Smooth muscle cell (in vitro differentiated cells): ENCODE data around the gene AP5B1. TPM values are rescaled to one million over a fixed set of nuclear protein-coding genes. Genes with fewer than 3 reads are reported as not detected.

Experiments used
- DNase-seq: peaks from one replicate; lab custom pipeline; 2025; ENCODE audit not compliant: unreplicated experiment; lab: John Stamatoyannopoulos, UW
- H2AFZ ChIP-seq: fragments of 200-600 bp; sonication (generic); 2 replicates; pipeline ENCODE4 v1.6.0; 2016; ENCODE audit warnings: antibody characterized with exemption, low read depth, mild to moderate bottlenecking
- H3F3A ChIP-seq: fragments of 200-600 bp; sonication (generic); 2 replicates; pipeline ENCODE4 v1.6.0; 2017; ENCODE audit warnings: antibody characterized with exemption, low read depth
- H3K27ac ChIP-seq: fragments of 200-600 bp; sonication (generic); 2 replicates; pipeline ENCODE4 v1.5.1; 2016; ENCODE audit warnings: low read depth, mild to moderate bottlenecking
- H3K27me3 ChIP-seq: fragments of 200-600 bp; sonication (generic); 2 replicates; pipeline ENCODE4 v1.6.1; 2016; ENCODE audit warnings: low read depth, mild to moderate bottlenecking
- H3K36me3 ChIP-seq: fragments of 200-600 bp; sonication (generic); 2 replicates; pipeline ENCODE4 v1.5.1; 2016; ENCODE audit warnings: low read depth
- H3K4me1 ChIP-seq: fragments of 200-600 bp; sonication (generic); 2 replicates; pipeline ENCODE4 v1.5.1; 2016; ENCODE audit warnings: low read depth
- H3K4me2 ChIP-seq: fragments of 200-600 bp; sonication (generic); 2 replicates; pipeline ENCODE4 v1.6.0; 2016; ENCODE audit warnings: mild to moderate bottlenecking
- H3K4me3 ChIP-seq: fragments of 200-600 bp; sonication (generic); 2 replicates; pipeline ENCODE4 v1.5.1; 2016; ENCODE audit warnings: mild to moderate bottlenecking
- H3K79me2 ChIP-seq: fragments of 200-600 bp; sonication (generic); 2 replicates; pipeline ENCODE4 v1.6.0; 2016; ENCODE audit warnings: low read depth, mild to moderate bottlenecking
- H3K9ac ChIP-seq: fragments of 200-600 bp; sonication (generic); 2 replicates; pipeline ENCODE4 v1.6.0; 2016; ENCODE audit warnings: low read depth
- H3K9me3 ChIP-seq: fragments of 200-600 bp; sonication (generic); replicated peaks from 2 replicates; pipeline ENCODE4 v1.5.1; 2016; ENCODE audit warnings: low read depth
- H4K20me1 ChIP-seq: fragments of 200-600 bp; sonication (generic); 2 replicates; pipeline ENCODE4 v1.6.0; 2016; ENCODE audit warnings: low read depth
- CTCF ChIP-seq: fragments of 200-600 bp; sonication (generic); IDR thresholded peaks from 2 replicates; pipeline ENCODE4 v1.5.1; 2017; ENCODE audit warnings: borderline replicate concordance, mild to moderate bottlenecking, antibody characterized with exemption; ENCODE audit not compliant: insufficient read depth, poor library complexity, severe bottlenecking
- WGBS: methylation state at CpG from one replicate; pipeline ENCODE4 v1.1.7; 2016; ENCODE audit warnings: low lambda C conversion rate; 5-methylcytosine and 5-hydroxymethylcytosine counted together
- polyA plus RNA-seq: library from polyadenylated mRNA; unstranded; fragments of >200 nt; fragmentation: Nextera tagmentation; extraction: Ambion mirVana; gene quantifications from 2 replicates; pipeline ENCODE4 v1.2.1, GENCODE V29; 2016
- total RNA-seq: library from RNA; depleted of rRNA; stranded (reverse); fragments of >200 nt; gene quantifications from 2 replicates; pipeline ENCODE4 v1.2.3, GENCODE V29; 2014

Gene AP5B1
- total and polyA plus RNA-seq, 2 experiments from 2014 or later, result 6.2 to 7.7 TPM

- no peaks in the 10 kb centered on the region for H3K9me3 ChIP-seq
- no peaks in the 10 kb centered on the region for H3K36me3 ChIP-seq
- 78% methylated on average over 5 of the region's 5 CpGs for WGBS
- H4K20me1 ChIP-seq, result no peaks in the 10 kb centered on the region
- no peak overlapping the region for H2AFZ ChIP-seq
- H3K4me3 ChIP-seq, result no peak overlapping the region
- no peak for TF ChIP-seq CTCF
- H3K4me1 ChIP-seq, result no peaks in the 10 kb centered on the region
- H3K4me2 ChIP-seq, result no peak overlapping the region
- no peaks in the 10 kb centered on the region for H3K27me3 ChIP-seq
- no peak for DNase-seq
- no peaks in the 10 kb centered on the region for H3F3A ChIP-seq
- H3K9ac ChIP-seq, result no peak overlapping the region
- H3K79me2 ChIP-seq, result no peaks in the 10 kb centered on the region
- H3K27ac ChIP-seq, result no peak overlapping the region
Observed at GRCh38 chr11:65730461-65730860, 50.3 kb downstream of the AP5B1 start.

- DNase-seq, result no peak
- TF ChIP-seq CTCF, result no peak
- H2AFZ ChIP-seq, result no peak overlapping the region
- no peak overlapping the region for H3K4me3 ChIP-seq
- no peaks in the 10 kb centered on the region for H3K27me3 ChIP-seq
- no peaks in the 10 kb centered on the region for H3K9me3 ChIP-seq
- WGBS, result 95% methylated on average over 13 of the region's 15 CpGs
- H3K4me2 ChIP-seq, result no peak overlapping the region
- H3F3A ChIP-seq, result no peaks in the 10 kb centered on the region
- no peaks in the 10 kb centered on the region for H3K36me3 ChIP-seq
- no peaks in the 10 kb centered on the region for H3K4me1 ChIP-seq
- no peaks in the 10 kb centered on the region for H4K20me1 ChIP-seq
- H3K9ac ChIP-seq, result no peak overlapping the region
- H3K79me2 ChIP-seq, result no peaks in the 10 kb centered on the region
- H3K27ac ChIP-seq, result no peak overlapping the region
Observed at GRCh38 chr11:65727865-65728264, 52.9 kb downstream of the AP5B1 start.

GRCh38 chr11:65726660-65727059 is 54.1 kb downstream of the AP5B1 start:
- Histone ChIP-seq H3K4me3 (no peak overlapping the region), H3F3A (no peaks in the 10 kb centered on the region), H3K27ac (no peak overlapping the region), H3K4me2 (no peak overlapping the region), H3K9me3 (no peaks in the 10 kb centered on the region), H3K36me3 (no peaks in the 10 kb centered on the region), H3K27me3 (no peaks in the 10 kb centered on the region), H3K79me2 (no peaks in the 10 kb centered on the region), H2AFZ (no peak overlapping the region), H3K4me1 (no peaks in the 10 kb centered on the region), H4K20me1 (no peaks in the 10 kb centered on the region), H3K9ac (no peak overlapping the region)
- DNase-seq, result no peak
- TF ChIP-seq CTCF, result no peak
- WGBS, result 71% methylated on average over 6 of the region's 6 CpGs

Other genes starting within 250 kb of the AP5B1 start
- gene LTBP3, start 222.6 kb downstream of the AP5B1 start, total RNA-seq, result 33.6 TPM in 2 replicates
- gene LTBP3, start 222.6 kb downstream of the AP5B1 start, polyA plus RNA-seq, result 46.4 and 53.9 TPM in 2 replicates
- 45.9 and 55.5 TPM in 2 replicates for gene ZNRD2, start 210.5 kb downstream of the AP5B1 start, total RNA-seq
- 105 and 108 TPM in 2 replicates for gene ZNRD2, start 210.5 kb downstream of the AP5B1 start, polyA plus RNA-seq
- gene FAM89B, start 208.4 kb downstream of the AP5B1 start, total RNA-seq, result 51.4 and 63.9 TPM in 2 replicates
- gene FAM89B, start 208.4 kb downstream of the AP5B1 start, polyA plus RNA-seq, result 174 TPM in 2 replicates
- gene EHBP1L1, start 204.9 kb downstream of the AP5B1 start, total RNA-seq, result 5.1 and 14.0 TPM in 2 replicates
- gene EHBP1L1, start 204.9 kb downstream of the AP5B1 start, polyA plus RNA-seq, result 28.4 and 29.5 TPM in 2 replicates
- 1.7 TPM in 1 of 2 replicates, not detected in the other for gene KCNK7, start 185.2 kb downstream of the AP5B1 start, total RNA-seq
- not detected in 2 replicates for gene KCNK7, start 185.2 kb downstream of the AP5B1 start, polyA plus RNA-seq
- gene MAP3K11, start 166.8 kb downstream of the AP5B1 start, total RNA-seq, result 14.9 and 15.0 TPM in 2 replicates
- 17.3 and 29.7 TPM in 2 replicates for gene MAP3K11, start 166.8 kb downstream of the AP5B1 start, polyA plus RNA-seq
- 12.0 and 17.5 TPM in 2 replicates for gene PCNX3, start 165.2 kb downstream of the AP5B1 start, total RNA-seq
- gene PCNX3, start 165.2 kb downstream of the AP5B1 start, polyA plus RNA-seq, result 18.3 and 20.7 TPM in 2 replicates
- gene SIPA1, start 142.9 kb downstream of the AP5B1 start, total RNA-seq, result 9.8 and 15.9 TPM in 2 replicates
- gene SIPA1, start 142.9 kb downstream of the AP5B1 start, polyA plus RNA-seq, result 63.8 and 67.6 TPM in 2 replicates
- gene RELA, start 118.1 kb downstream of the AP5B1 start, total RNA-seq, result 41.7 and 48.1 TPM in 2 replicates
- 82.8 and 98.4 TPM in 2 replicates for gene RELA, start 118.1 kb downstream of the AP5B1 start, polyA plus RNA-seq
- gene KAT5, start 68.7 kb downstream of the AP5B1 start, total RNA-seq, result 37.0 and 40.1 TPM in 2 replicates
- gene KAT5, start 68.7 kb downstream of the AP5B1 start, polyA plus RNA-seq, result 38.8 and 45.1 TPM in 2 replicates
- 20.9 and 30.0 TPM in 2 replicates for gene RNASEH2C, start 60.2 kb downstream of the AP5B1 start, total RNA-seq
- 51.7 and 56.8 TPM in 2 replicates for gene RNASEH2C, start 60.2 kb downstream of the AP5B1 start, polyA plus RNA-seq
- 7.8 and 8.3 TPM in 2 replicates for gene OVOL1, start 6.1 kb upstream of the AP5B1 start, total RNA-seq
- 3.1 and 16.8 TPM in 2 replicates for gene OVOL1, start 6.1 kb upstream of the AP5B1 start, polyA plus RNA-seq
- 0.63 and 1.2 TPM in 2 replicates for gene SNX32, start 53.0 kb upstream of the AP5B1 start, total RNA-seq
- gene SNX32, start 53.0 kb upstream of the AP5B1 start, polyA plus RNA-seq, result 1.1 and 3.3 TPM in 2 replicates
- 1,233 and 1,255 TPM in 2 replicates for gene CFL1, start 77.2 kb upstream of the AP5B1 start, total RNA-seq
- 3,052 and 3,080 TPM in 2 replicates for gene CFL1, start 77.2 kb upstream of the AP5B1 start, polyA plus RNA-seq
- 21.7 and 35.1 TPM in 2 replicates for gene MUS81, start 79.5 kb upstream of the AP5B1 start, total RNA-seq
- gene MUS81, start 79.5 kb upstream of the AP5B1 start, polyA plus RNA-seq, result 39.6 and 61.1 TPM in 2 replicates
- 99.7 and 103 TPM in 2 replicates for gene EFEMP2, start 91.8 kb upstream of the AP5B1 start, total RNA-seq
- gene EFEMP2, start 91.8 kb upstream of the AP5B1 start, polyA plus RNA-seq, result 328 and 362 TPM in 2 replicates
- not detected in 2 replicates for gene CTSW, start 98.9 kb upstream of the AP5B1 start, total RNA-seq
- gene CTSW, start 98.9 kb upstream of the AP5B1 start, polyA plus RNA-seq, result 0.52 TPM in 1 of 2 replicates, not detected in the other
- 109 and 118 TPM in 2 replicates for gene FIBP, start 107.5 kb upstream of the AP5B1 start, total RNA-seq
- 111 and 114 TPM in 2 replicates for gene FIBP, start 107.5 kb upstream of the AP5B1 start, polyA plus RNA-seq
- 15.7 and 19.5 TPM in 2 replicates for gene CCDC85B, start 109.7 kb upstream of the AP5B1 start, total RNA-seq
- 55.7 and 80.4 TPM in 2 replicates for gene CCDC85B, start 109.7 kb upstream of the AP5B1 start, polyA plus RNA-seq
- 12.5 and 15.8 TPM in 2 replicates for gene FOSL1, start 119.4 kb upstream of the AP5B1 start, total RNA-seq
- gene FOSL1, start 119.4 kb upstream of the AP5B1 start, polyA plus RNA-seq, result 26.1 and 49.8 TPM in 2 replicates
- gene C11orf68, start 138.1 kb upstream of the AP5B1 start, total RNA-seq, result 32.0 and 41.2 TPM in 2 replicates
- gene C11orf68, start 138.1 kb upstream of the AP5B1 start, polyA plus RNA-seq, result 90.8 and 99.5 TPM in 2 replicates
- gene DRAP1, start 138.4 kb upstream of the AP5B1 start, total RNA-seq, result 73.9 and 79.3 TPM in 2 replicates
- gene DRAP1, start 138.4 kb upstream of the AP5B1 start, polyA plus RNA-seq, result 276 and 278 TPM in 2 replicates
- gene TSGA10IP, start 164.5 kb upstream of the AP5B1 start, total RNA-seq, result 0.27 TPM in 1 of 2 replicates, not detected in the other
- gene TSGA10IP, start 164.5 kb upstream of the AP5B1 start, polyA plus RNA-seq, result 1.5 TPM in 2 replicates
- gene SART1, start 180.8 kb upstream of the AP5B1 start, total RNA-seq, result 13.0 and 22.5 TPM in 2 replicates
- 61.4 and 62.5 TPM in 2 replicates for gene SART1, start 180.8 kb upstream of the AP5B1 start, polyA plus RNA-seq
- 29.3 and 32.0 TPM in 2 replicates for gene EIF1AD, start 221.2 kb upstream of the AP5B1 start, total RNA-seq
- 26.6 and 29.3 TPM in 2 replicates for gene EIF1AD, start 221.2 kb upstream of the AP5B1 start, polyA plus RNA-seq
- gene BANF1, start 221.5 kb upstream of the AP5B1 start, total RNA-seq, result 42.9 and 61.7 TPM in 2 replicates
- 269 and 274 TPM in 2 replicates for gene BANF1, start 221.5 kb upstream of the AP5B1 start, polyA plus RNA-seq
- gene CST6, start 231.0 kb upstream of the AP5B1 start, total RNA-seq, result 54.1 and 97.0 TPM in 2 replicates
- 37.6 and 118 TPM in 2 replicates for gene CST6, start 231.0 kb upstream of the AP5B1 start, polyA plus RNA-seq
- gene CATSPER1, start 245.5 kb upstream of the AP5B1 start, total RNA-seq, result not detected in 2 replicates
- 0.55 and 1.7 TPM in 2 replicates for gene CATSPER1, start 245.5 kb upstream of the AP5B1 start, polyA plus RNA-seq